Measurements from ENCODE around the gene THADA.

The THADA gene

GRCh38 chr2:43270930-43271615, 324.8 kb downstream of the THADA start:
- no peak overlapping the region for H3K4me3 ChIP-seq (ENCODE audit: insufficient read depth, low read length, poor library complexity, severe bottlenecking)
- TF ChIP-seq, protein P1, sequence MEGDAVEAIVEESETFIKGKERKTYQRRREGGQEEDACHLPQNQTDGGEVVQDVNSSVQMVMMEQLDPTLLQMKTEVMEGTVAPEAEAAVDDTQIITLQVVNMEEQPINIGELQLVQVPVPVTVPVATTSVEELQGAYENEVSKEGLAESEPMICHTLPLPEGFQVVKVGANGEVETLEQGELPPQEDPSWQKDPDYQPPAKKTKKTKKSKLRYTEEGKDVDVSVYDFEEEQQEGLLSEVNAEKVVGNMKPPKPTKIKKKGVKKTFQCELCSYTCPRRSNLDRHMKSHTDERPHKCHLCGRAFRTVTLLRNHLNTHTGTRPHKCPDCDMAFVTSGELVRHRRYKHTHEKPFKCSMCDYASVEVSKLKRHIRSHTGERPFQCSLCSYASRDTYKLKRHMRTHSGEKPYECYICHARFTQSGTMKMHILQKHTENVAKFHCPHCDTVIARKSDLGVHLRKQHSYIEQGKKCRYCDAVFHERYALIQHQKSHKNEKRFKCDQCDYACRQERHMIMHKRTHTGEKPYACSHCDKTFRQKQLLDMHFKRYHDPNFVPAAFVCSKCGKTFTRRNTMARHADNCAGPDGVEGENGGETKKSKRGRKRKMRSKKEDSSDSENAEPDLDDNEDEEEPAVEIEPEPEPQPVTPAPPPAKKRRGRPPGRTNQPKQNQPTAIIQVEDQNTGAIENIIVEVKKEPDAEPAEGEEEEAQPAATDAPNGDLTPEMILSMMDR (IDR thresholded peaks at IDR 0.05; ENCODE audit: insufficient read depth, low read length, poor library complexity, severe bottlenecking), result no peak
- no peak for TF ChIP-seq EZH2phosphoT487 (conservative IDR thresholded peaks at IDR 0.05; ENCODE audit: low read length)
- H3K4me2 ChIP-seq (ENCODE audit: low read depth, low read length, poor library complexity, severe bottlenecking), result no peak overlapping the region

DNA sequence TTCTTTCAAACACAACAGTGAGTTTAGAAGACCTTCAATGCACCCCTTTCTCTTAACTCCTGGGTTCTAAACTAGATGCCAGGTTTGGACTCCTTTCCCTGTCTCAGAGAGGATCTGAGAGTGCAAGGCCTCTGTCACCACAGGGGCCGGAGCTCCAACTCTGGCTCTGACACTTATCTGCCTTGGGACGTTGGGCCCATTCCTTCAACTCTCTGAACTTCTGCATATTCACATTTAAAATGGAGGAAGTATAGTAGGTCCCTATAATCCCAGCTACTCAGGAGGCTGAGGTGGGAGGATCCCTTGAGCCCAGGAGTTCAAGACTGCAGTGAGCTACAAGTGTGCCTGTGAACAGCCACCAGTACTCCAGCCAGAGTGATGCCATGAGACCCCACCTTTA, 325.4 kb downstream of the THADA start:
- Histone ChIP-seq H2AFZ (ENCODE audit: low read depth, low read length, severe bottlenecking) (no peak overlapping the region), H3K9me2 (replicated peaks; ENCODE audit: insufficient read depth, low read length) (no peaks in the 10 kb centered on the region), H3K27ac (ENCODE audit: low read depth, low read length) (no peak overlapping the region), H3F3A (ENCODE audit: insufficient read depth) (no peaks in the 10 kb centered on the region), H3K4me3 (ENCODE audit: insufficient read depth, low read length, poor library complexity, severe bottlenecking) (no peak overlapping the region), H3K79me2 (ENCODE audit: insufficient read depth, low read length) (no peaks in the 10 kb centered on the region), H4K20me1 (ENCODE audit: low read depth, low read length) (no peaks in the 10 kb centered on the region), H3K36me3 (ENCODE audit: low read length) (no peaks in the 10 kb centered on the region), H3K9me3 (ENCODE audit: insufficient read depth, low read length) (no peaks in the 10 kb centered on the region), H3K4me2 (ENCODE audit: low read depth, low read length, poor library complexity, severe bottlenecking) (no peak overlapping the region), H3K9ac (ENCODE audit: low read length) (no peak overlapping the region), H3K27me3 (ENCODE audit: low read length) (no peaks in the 10 kb centered on the region)
- TF ChIP-seq, protein P1 (IDR thresholded peaks at IDR 0.05; ENCODE audit: insufficient read depth, low read length, poor library complexity, severe bottlenecking), result no peak
- no peak for TF ChIP-seq EZH2phosphoT487 (conservative IDR thresholded peaks at IDR 0.05; ENCODE audit: low read length)

More at GRCh38 chr2:43270930-43271615, 324.8 kb downstream of the THADA start:
- H2AFZ ChIP-seq (ENCODE audit: low read depth, low read length, severe bottlenecking), result no peak overlapping the region
- no peak overlapping the region for H3K9ac ChIP-seq (ENCODE audit: low read length)
- H3K27ac ChIP-seq (ENCODE audit: low read depth, low read length), result no peak overlapping the region
- H3K36me3 ChIP-seq (ENCODE audit: low read length), result no peaks in the 10 kb centered on the region
- H3F3A ChIP-seq (ENCODE audit: insufficient read depth), result no peaks in the 10 kb centered on the region
- no peaks in the 10 kb centered on the region for H3K27me3 ChIP-seq (ENCODE audit: low read length)
- H3K9me2 ChIP-seq (replicated peaks; ENCODE audit: insufficient read depth, low read length), result no peaks in the 10 kb centered on the region
- no peaks in the 10 kb centered on the region for H3K9me3 ChIP-seq (ENCODE audit: insufficient read depth, low read length)
- H3K79me2 ChIP-seq (ENCODE audit: insufficient read depth, low read length), result no peaks in the 10 kb centered on the region
- H4K20me1 ChIP-seq (ENCODE audit: low read depth, low read length), result no peaks in the 10 kb centered on the region

DNA sequence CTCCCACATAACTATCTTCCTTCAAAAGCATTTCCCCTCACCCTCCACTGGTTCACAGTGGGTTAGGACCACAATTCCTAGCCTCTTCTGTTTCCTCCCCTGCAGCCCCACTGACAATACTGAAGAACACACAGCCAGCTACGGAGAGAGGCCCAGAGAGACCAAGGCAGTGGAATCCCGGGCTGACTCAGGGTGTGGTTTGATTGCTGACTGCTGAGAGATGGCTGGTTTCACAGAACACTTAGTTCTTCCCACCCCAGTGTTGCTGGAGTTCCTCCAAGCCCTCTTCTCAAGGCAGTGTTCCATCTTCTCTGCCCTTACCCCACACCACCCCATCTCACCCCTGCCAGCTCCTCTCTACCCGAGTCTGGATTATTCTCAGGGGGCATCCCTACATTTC, 326.1 kb downstream of the THADA start:
- Histone ChIP-seq H3K27me3 (ENCODE audit: low read length) (no peaks in the 10 kb centered on the region), H3K27ac (ENCODE audit: low read depth, low read length) (no peak overlapping the region), H2AFZ (ENCODE audit: low read depth, low read length, severe bottlenecking) (no peak overlapping the region), H3K4me3 (ENCODE audit: insufficient read depth, low read length, poor library complexity, severe bottlenecking) (no peak overlapping the region), H3K9ac (ENCODE audit: low read length) (no peak overlapping the region), H3K9me2 (replicated peaks; ENCODE audit: insufficient read depth, low read length) (no peaks in the 10 kb centered on the region), H3K9me3 (ENCODE audit: insufficient read depth, low read length) (no peaks in the 10 kb centered on the region), H3F3A (ENCODE audit: insufficient read depth) (no peaks in the 10 kb centered on the region), H3K4me2 (ENCODE audit: low read depth, low read length, poor library complexity, severe bottlenecking) (no peak overlapping the region), H3K79me2 (ENCODE audit: insufficient read depth, low read length) (no peaks in the 10 kb centered on the region), H3K36me3 (ENCODE audit: low read length) (no peaks in the 10 kb centered on the region), H4K20me1 (ENCODE audit: low read depth, low read length) (no peaks in the 10 kb centered on the region)
- TF ChIP-seq EZH2phosphoT487 (conservative IDR thresholded peaks at IDR 0.05; ENCODE audit: low read length), result no peak
- TF ChIP-seq, protein P1 (IDR thresholded peaks at IDR 0.05; ENCODE audit: insufficient read depth, low read length, poor library complexity, severe bottlenecking), result no peak
